Measurements from ENCODE around the gene GPC6. TPM values are rescaled to one million over a fixed set of nuclear protein-coding genes. Genes with fewer than 3 reads are reported as not detected.

GPC6 gene
- polyA plus RNA-seq, 1 donor from 2014 or later: 9.0 TPM

- no peak overlapping the region for H3K9ac ChIP-seq (ENCODE audit: low read length)
- H3F3A ChIP-seq (ENCODE audit: insufficient read depth, low read length, poor library complexity, severe bottlenecking): no peaks in the 10 kb centered on the region
- no peak overlapping the region for H3K4me3 ChIP-seq (ENCODE audit: low read length)
- H3K79me2 ChIP-seq (replicated peaks; ENCODE audit: insufficient read depth, low read length): no peaks in the 10 kb centered on the region
- no peaks in the 10 kb centered on the region for H3K9me2 ChIP-seq (ENCODE audit: insufficient read depth, low read length)
- H3K27ac ChIP-seq (ENCODE audit: low read length): no peak overlapping the region
- no peak for TF ChIP-seq TAF1 (IDR thresholded peaks at IDR 0.05; ENCODE audit: low read depth)
- no peak for TF ChIP-seq POLR2AphosphoS5 (IDR thresholded peaks at IDR 0.05)
- TF ChIP-seq RAD21 (conservative IDR thresholded peaks at IDR 0.05): no peak
- TF ChIP-seq, protein P1, sequence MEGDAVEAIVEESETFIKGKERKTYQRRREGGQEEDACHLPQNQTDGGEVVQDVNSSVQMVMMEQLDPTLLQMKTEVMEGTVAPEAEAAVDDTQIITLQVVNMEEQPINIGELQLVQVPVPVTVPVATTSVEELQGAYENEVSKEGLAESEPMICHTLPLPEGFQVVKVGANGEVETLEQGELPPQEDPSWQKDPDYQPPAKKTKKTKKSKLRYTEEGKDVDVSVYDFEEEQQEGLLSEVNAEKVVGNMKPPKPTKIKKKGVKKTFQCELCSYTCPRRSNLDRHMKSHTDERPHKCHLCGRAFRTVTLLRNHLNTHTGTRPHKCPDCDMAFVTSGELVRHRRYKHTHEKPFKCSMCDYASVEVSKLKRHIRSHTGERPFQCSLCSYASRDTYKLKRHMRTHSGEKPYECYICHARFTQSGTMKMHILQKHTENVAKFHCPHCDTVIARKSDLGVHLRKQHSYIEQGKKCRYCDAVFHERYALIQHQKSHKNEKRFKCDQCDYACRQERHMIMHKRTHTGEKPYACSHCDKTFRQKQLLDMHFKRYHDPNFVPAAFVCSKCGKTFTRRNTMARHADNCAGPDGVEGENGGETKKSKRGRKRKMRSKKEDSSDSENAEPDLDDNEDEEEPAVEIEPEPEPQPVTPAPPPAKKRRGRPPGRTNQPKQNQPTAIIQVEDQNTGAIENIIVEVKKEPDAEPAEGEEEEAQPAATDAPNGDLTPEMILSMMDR (IDR thresholded peaks at IDR 0.05; ENCODE audit: poor library complexity, severe bottlenecking): no peak
- no peak for TF ChIP-seq MXI1 (conservative IDR thresholded peaks at IDR 0.05; ENCODE audit: poor library complexity, severe bottlenecking)
- TF ChIP-seq SMC3 (conservative IDR thresholded peaks at IDR 0.05; ENCODE audit: poor library complexity): no peak
- no peak for TF ChIP-seq EZH2 (IDR thresholded peaks at IDR 0.05; ENCODE audit: borderline replicate concordance, insufficient read depth, low read length, poor library complexity, severe bottlenecking)
- TF ChIP-seq EP300 (conservative IDR thresholded peaks at IDR 0.05; ENCODE audit: poor library complexity, severe bottlenecking): no peak
- TF ChIP-seq, protein P2, sequence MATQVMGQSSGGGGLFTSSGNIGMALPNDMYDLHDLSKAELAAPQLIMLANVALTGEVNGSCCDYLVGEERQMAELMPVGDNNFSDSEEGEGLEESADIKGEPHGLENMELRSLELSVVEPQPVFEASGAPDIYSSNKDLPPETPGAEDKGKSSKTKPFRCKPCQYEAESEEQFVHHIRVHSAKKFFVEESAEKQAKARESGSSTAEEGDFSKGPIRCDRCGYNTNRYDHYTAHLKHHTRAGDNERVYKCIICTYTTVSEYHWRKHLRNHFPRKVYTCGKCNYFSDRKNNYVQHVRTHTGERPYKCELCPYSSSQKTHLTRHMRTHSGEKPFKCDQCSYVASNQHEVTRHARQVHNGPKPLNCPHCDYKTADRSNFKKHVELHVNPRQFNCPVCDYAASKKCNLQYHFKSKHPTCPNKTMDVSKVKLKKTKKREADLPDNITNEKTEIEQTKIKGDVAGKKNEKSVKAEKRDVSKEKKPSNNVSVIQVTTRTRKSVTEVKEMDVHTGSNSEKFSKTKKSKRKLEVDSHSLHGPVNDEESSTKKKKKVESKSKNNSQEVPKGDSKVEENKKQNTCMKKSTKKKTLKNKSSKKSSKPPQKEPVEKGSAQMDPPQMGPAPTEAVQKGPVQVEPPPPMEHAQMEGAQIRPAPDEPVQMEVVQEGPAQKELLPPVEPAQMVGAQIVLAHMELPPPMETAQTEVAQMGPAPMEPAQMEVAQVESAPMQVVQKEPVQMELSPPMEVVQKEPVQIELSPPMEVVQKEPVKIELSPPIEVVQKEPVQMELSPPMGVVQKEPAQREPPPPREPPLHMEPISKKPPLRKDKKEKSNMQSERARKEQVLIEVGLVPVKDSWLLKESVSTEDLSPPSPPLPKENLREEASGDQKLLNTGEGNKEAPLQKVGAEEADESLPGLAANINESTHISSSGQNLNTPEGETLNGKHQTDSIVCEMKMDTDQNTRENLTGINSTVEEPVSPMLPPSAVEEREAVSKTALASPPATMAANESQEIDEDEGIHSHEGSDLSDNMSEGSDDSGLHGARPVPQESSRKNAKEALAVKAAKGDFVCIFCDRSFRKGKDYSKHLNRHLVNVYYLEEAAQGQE (IDR thresholded peaks at IDR 0.05; ENCODE audit: borderline replicate concordance): no peak
- H3K4me2 ChIP-seq (ENCODE audit: low read length): no peak overlapping the region
- H4K20me1 ChIP-seq (ENCODE audit: insufficient read depth): no peaks in the 10 kb centered on the region
- H3K9me3 ChIP-seq (ENCODE audit: low read length): no peaks in the 10 kb centered on the region
- no peaks in the 10 kb centered on the region for H3K27me3 ChIP-seq (ENCODE audit: insufficient read depth, low read depth, low read length)
- H2AFZ ChIP-seq (ENCODE audit: low read depth, low read length): no peak overlapping the region
- H3K36me3 ChIP-seq (ENCODE audit: insufficient read depth, low read length): no peaks in the 10 kb centered on the region
Observed at GRCh38 chr13:93655154-93655553, 428.5 kb downstream of the GPC6 start.

DNA sequence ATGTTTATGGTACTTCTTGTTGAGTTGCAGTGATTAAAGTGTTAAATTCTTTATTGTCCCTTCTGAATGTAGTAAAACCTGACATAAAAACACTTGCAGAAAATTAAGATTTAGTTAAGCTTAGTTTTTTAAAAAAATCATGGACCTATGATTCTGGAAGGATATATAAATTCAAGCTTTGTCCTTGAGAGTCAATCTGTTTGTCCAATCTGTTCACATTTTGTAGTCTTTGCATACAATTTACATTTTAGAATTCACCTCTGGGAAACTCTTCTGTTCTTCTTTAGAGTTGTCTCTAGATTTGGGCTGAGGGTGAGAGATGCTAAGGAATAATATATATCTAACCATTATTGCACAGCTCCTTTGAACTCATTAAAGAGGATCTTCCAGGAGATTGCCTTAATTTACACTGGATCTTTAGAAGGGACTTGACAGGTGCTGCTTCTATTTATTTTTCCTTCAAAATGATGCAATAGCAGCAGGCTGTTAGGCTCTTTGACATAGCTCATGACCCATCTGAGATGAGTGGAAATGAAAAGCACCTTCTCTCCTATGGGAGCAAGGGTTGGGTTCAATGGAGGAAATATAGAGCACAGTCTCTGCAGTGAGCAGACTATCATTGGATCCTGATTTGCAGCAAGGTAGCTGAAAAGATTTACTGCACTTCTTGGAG is 433.9 kb downstream of the GPC6 start:
- no peaks in the 10 kb centered on the region for H3K36me3 ChIP-seq (ENCODE audit: insufficient read depth, low read length)
- H3K9ac ChIP-seq (ENCODE audit: low read length): no peak overlapping the region
- no peaks in the 10 kb centered on the region for H3K79me2 ChIP-seq (replicated peaks; ENCODE audit: insufficient read depth, low read length)
- peak overlapping the region; percentile 25 for H3K27ac ChIP-seq (ENCODE audit: low read length)
- no peaks in the 10 kb centered on the region for H3K9me3 ChIP-seq (ENCODE audit: low read length)
- no peaks in the 10 kb centered on the region for H3F3A ChIP-seq (ENCODE audit: insufficient read depth, low read length, poor library complexity, severe bottlenecking)
- H3K9me2 ChIP-seq (ENCODE audit: insufficient read depth, low read length): no peaks in the 10 kb centered on the region
- peak overlapping the region; percentile 27 for H3K4me2 ChIP-seq (ENCODE audit: low read length)
- no peaks in the 10 kb centered on the region for H4K20me1 ChIP-seq (ENCODE audit: insufficient read depth)
- H3K27me3 ChIP-seq (ENCODE audit: insufficient read depth, low read depth, low read length): no peaks in the 10 kb centered on the region
- H2AFZ ChIP-seq (ENCODE audit: low read depth, low read length): no peak overlapping the region
- no peak overlapping the region for H3K4me3 ChIP-seq (ENCODE audit: low read length)
- TF ChIP-seq RAD21 (conservative IDR thresholded peaks at IDR 0.05) (no peak), MXI1 (conservative IDR thresholded peaks at IDR 0.05; ENCODE audit: poor library complexity, severe bottlenecking) (no peak), EZH2 (IDR thresholded peaks at IDR 0.05; ENCODE audit: borderline replicate concordance, insufficient read depth, low read length, poor library complexity, severe bottlenecking) (no peak), POLR2AphosphoS5 (IDR thresholded peaks at IDR 0.05) (no peak), EP300 (conservative IDR thresholded peaks at IDR 0.05; ENCODE audit: poor library complexity, severe bottlenecking) (no peak), TAF1 (IDR thresholded peaks at IDR 0.05; ENCODE audit: low read depth) (no peak), SMC3 (conservative IDR thresholded peaks at IDR 0.05; ENCODE audit: poor library complexity) (no peak)
- TF ChIP-seq, protein P2 (IDR thresholded peaks at IDR 0.05; ENCODE audit: borderline replicate concordance): no peak
- TF ChIP-seq, protein P1 (IDR thresholded peaks at IDR 0.05; ENCODE audit: poor library complexity, severe bottlenecking): no peak

All from neural cell (in vitro differentiated cells).